HepG2 (cell line): ENCODE data around the gene LNX2. TPM values are rescaled to one million over a fixed set of nuclear protein-coding genes. Genes with fewer than 3 reads are reported as not detected.

Source experiments
- ARHGAP35 ChIP-seq: sonication (generic); formaldehyde crosslinking; IDR thresholded peaks from 2 replicates; pipeline ENCODE4 v1.9.0; 2022; ENCODE audit warnings: mild to moderate bottlenecking, inconsistent platforms, moderate library complexity, missing genetic modification reagents, borderline replicate concordance
- ARNTL ChIP-seq: sonication (generic); formaldehyde crosslinking; IDR thresholded peaks from 2 replicates; pipeline ENCODE4 v1.4.0; 2020; ENCODE audit warnings: mild to moderate bottlenecking, missing genetic modification reagents
- ETV6 ChIP-seq: sonication (generic); formaldehyde crosslinking; conservative IDR thresholded peaks from 2 replicates; pipeline ENCODE4 v1.4.0; 2020; ENCODE audit warnings: missing genetic modification reagents
- FIP1L1 ChIP-seq: fragments of 200-400 bp; formaldehyde crosslinking; IDR thresholded peaks from 2 replicates; pipeline ENCODE4 v1.6.1; 2018; ENCODE audit warnings: low read depth, mild to moderate bottlenecking, low read length, moderate library complexity, borderline replicate concordance; ENCODE audit not compliant: insufficient read depth
- GABPB1 ChIP-seq: IDR thresholded peaks from 2 replicates; pipeline ENCODE4 v1.6.1; 2016; ENCODE audit warnings: mild to moderate bottlenecking, missing genetic modification reagents, moderate library complexity, missing compliant biosample characterization
- GZF1 ChIP-seq: sonication (generic); formaldehyde crosslinking; IDR thresholded peaks from 2 replicates; pipeline ENCODE4 v1.5.1; 2020; ENCODE audit warnings: mild to moderate bottlenecking, missing genetic modification reagents
- HMGXB4 ChIP-seq, 2 experiments: sonication (generic) in 1 of 2; formaldehyde crosslinking in 1 of 2; IDR thresholded peaks; 2 replicates each; pipeline versions ENCODE4 v1.4.0 to v1.6.1; 2018 to 2020; ENCODE audit warnings: missing genetic modification reagents in 2 of 2, borderline replicate concordance in 1 of 2, low read depth in 1 of 2, mild to moderate bottlenecking in 1 of 2, missing biosample characterization in 1 of 2
- KDM6A ChIP-seq: IDR thresholded peaks from 2 replicates; pipeline ENCODE4 v1.6.1; 2016; ENCODE audit warnings: low read depth
- LRRFIP1 ChIP-seq: sonication (generic); formaldehyde crosslinking; conservative IDR thresholded peaks from 2 replicates; pipeline ENCODE4 v1.4.0; 2020; ENCODE audit warnings: missing genetic modification reagents
- MED13 ChIP-seq: sonication (generic); formaldehyde crosslinking; IDR thresholded peaks from 2 replicates; pipeline ENCODE4 v1.5.0; 2020; ENCODE audit warnings: missing genetic modification reagents
- NAIF1 ChIP-seq: sonication (generic); formaldehyde crosslinking; IDR thresholded peaks from 2 replicates; pipeline ENCODE4 v1.5.0; 2020; ENCODE audit warnings: mild to moderate bottlenecking, missing genetic modification reagents, borderline replicate concordance
- PCBP2 ChIP-seq: fragments of 200-400 bp; formaldehyde crosslinking; optimal IDR thresholded peaks from 2 replicates; pipeline ENCODE3; 2018; ENCODE audit warnings: low read length, low read depth; ENCODE audit not compliant: poor library complexity, severe bottlenecking
- PRMT3 ChIP-seq: sonication (generic); formaldehyde crosslinking; IDR thresholded peaks from 2 replicates; pipeline ENCODE4 v1.8.1; 2022; ENCODE audit warnings: low read depth, mild to moderate bottlenecking, moderate library complexity, missing genetic modification reagents, borderline replicate concordance
- YEATS2 ChIP-seq: sonication (generic); formaldehyde crosslinking; IDR thresholded peaks from 2 replicates; pipeline ENCODE4 v1.4.0; 2020; ENCODE audit warnings: missing genetic modification reagents, borderline replicate concordance
- ZFP1 ChIP-seq: IDR thresholded peaks from 2 replicates; pipeline ENCODE4 v1.6.1; 2016
- ZFP82 ChIP-seq: sonication (generic); formaldehyde crosslinking; IDR thresholded peaks from 2 replicates; pipeline ENCODE4 v1.5.1; 2020; ENCODE audit warnings: mild to moderate bottlenecking, missing genetic modification reagents, borderline replicate concordance
- ZIK1 ChIP-seq: sonication (generic); formaldehyde crosslinking; IDR thresholded peaks from 2 replicates; pipeline ENCODE4 v1.5.0; 2020; ENCODE audit warnings: mild to moderate bottlenecking, low read depth, missing genetic modification reagents, borderline replicate concordance
- ZMAT5 ChIP-seq: sonication (generic); formaldehyde crosslinking; IDR thresholded peaks from 2 replicates; pipeline ENCODE4 v1.5.0; 2020; ENCODE audit warnings: mild to moderate bottlenecking, low read depth, missing genetic modification reagents, borderline replicate concordance
- ZNF205 ChIP-seq: IDR thresholded peaks from 2 replicates; pipeline ENCODE4 v1.6.1; 2018; ENCODE audit warnings: missing biosample characterization, missing genetic modification reagents
- ZNF260 ChIP-seq: sonication (generic); formaldehyde crosslinking; IDR thresholded peaks from 2 replicates; pipeline ENCODE4 v1.4.0; 2020; ENCODE audit warnings: missing genetic modification reagents, low read depth, mild to moderate bottlenecking, borderline replicate concordance
- ZNF326 ChIP-seq: sonication (generic); formaldehyde crosslinking; IDR thresholded peaks from 2 replicates; pipeline ENCODE4 v1.4.0; 2020; ENCODE audit warnings: missing genetic modification reagents, borderline replicate concordance
- ZNF670 ChIP-seq: sonication (generic); formaldehyde crosslinking; IDR thresholded peaks from 2 replicates; pipeline ENCODE4 v1.8.0; 2022; ENCODE audit warnings: mild to moderate bottlenecking, missing genetic modification reagents, borderline replicate concordance
- ZNF772 ChIP-seq: sonication (generic); formaldehyde crosslinking; IDR thresholded peaks from 2 replicates; pipeline ENCODE4 v1.5.0; 2020; ENCODE audit warnings: mild to moderate bottlenecking, missing genetic modification reagents
- ZSCAN31 ChIP-seq: sonication (generic); formaldehyde crosslinking; IDR thresholded peaks from 2 replicates; pipeline ENCODE4 v1.5.0; 2020; ENCODE audit warnings: low read depth, mild to moderate bottlenecking, missing genetic modification reagents
- polyA plus RNA-seq, 8 experiments: library from polyadenylated mRNA; depleted of rRNA in 3 of 8; stranded (reverse) in 7 of 8; unstranded in 1 of 8; fragments of >200 nt; fragmentation: Illumina TruSeq in 4 of 8; extraction: Trizol in 4 of 8; gene quantifications; 2 replicates each; pipeline versions ENCODE4 v1.2.1 to v1.2.3, GENCODE V29; 2011 to 2016; ENCODE audit warnings: low read depth in 4 of 8, missing spikeins in 1 of 8, mixed read lengths in 1 of 8; ENCODE audit not compliant: insufficient read depth in 1 of 8
- total RNA-seq, 5 experiments: library from RNA; depleted of rRNA; stranded (reverse); fragments of >200 nt; fragmentation: Illumina TruSeq; extraction: Trizol; gene quantifications; 2 replicates each; pipeline ENCODE4 v1.2.3, GENCODE V29; 2016; ENCODE audit warnings: low read depth in 1 of 5

The LNX2 gene
- total and polyA plus RNA-seq, 2 of the 13 experiments (the other 11 are each of a cell fraction or from before 2014, with no cell fraction given): 9.2 to 9.7 TPM

GRCh38 chr13:27533155-27533643 is 87.1 kb downstream of the LNX2 start (continued):
- TF ChIP-seq ZFP1 (no peak), ZNF326 (CRISPR knock-in tag) (no peak), ZIK1 (CRISPR knock-in tag) (peak; percentile 62; the same call in 1 of the 2 replicates), YEATS2 (CRISPR knock-in tag) (peak; percentile 59; the same call in 1 of the 2 replicates), HMGXB4 (CRISPR knock-in tag; IDR thresholded peaks at IDR 0.05; ENCODE audit: borderline replicate concordance in 1 of 2, low read depth in 1 of 2) (peak; percentile 92 to 97), GABPB1 (CRISPR knock-in tag) (peak; percentile 66), ARNTL (CRISPR knock-in tag) (no peak), KDM6A (no peak), ARHGAP35 (no peak), PRMT3 (no peak), ZMAT5 (CRISPR knock-in tag) (no peak), ZSCAN31 (CRISPR knock-in tag) (0 out of 2 replicates have a peak, but pooled peaks have one; percentile 27), GZF1 (CRISPR knock-in tag) (no peak), ZNF260 (CRISPR knock-in tag) (no peak), PCBP2 (no peak), FIP1L1 (no peak), MED13 (CRISPR knock-in tag) (no peak), ZNF772 (CRISPR knock-in tag) (no peak), ZFP82 (CRISPR knock-in tag) (no peak), ZNF670 (no peak), ETV6 (CRISPR knock-in tag) (no peak), NAIF1 (CRISPR knock-in tag) (no peak), LRRFIP1 (no peak), ZNF205 (peak; percentile 32; the same call in 1 of the 2 replicates)
